ENCODE data around the gene AIFM2.
A peak's percentile ranks its signal among the peaks of the same experiment; 100 is the strongest.

AIFM2 gene

GRCh38 chr10:70158113-70158512, 25.5 kb upstream of the AIFM2 start:
- Histone ChIP-seq H3K4me3 (ENCODE audit: low read length) (no peak overlapping the region), H3K9me2 (replicated peaks; ENCODE audit: insufficient read depth, low read length) (no peaks in the 10 kb centered on the region), H3K36me3 (replicated peaks; ENCODE audit: insufficient read depth, low read length) (peaks cover 24% of the 10 kb centered on the region), H3K27me3 (replicated peaks; ENCODE audit: insufficient read depth, low read length) (no peaks in the 10 kb centered on the region), H3K9me3 (replicated peaks; ENCODE audit: insufficient read depth, low read length) (no peaks in the 10 kb centered on the region), H3K27ac (ENCODE audit: low read length) (no peak overlapping the region), H3K9ac (ENCODE audit: low read length) (no peak overlapping the region), H2AFZ (ENCODE audit: low read length) (no peak overlapping the region), H3F3A (ENCODE audit: insufficient read depth, low read length) (peaks cover 3% of the 10 kb centered on the region; the same call in 1 of the 2 replicates), H3K4me1 (ENCODE audit: low read length) (no peaks in the 10 kb centered on the region), H3K79me2 (ENCODE audit: low read length) (peaks cover 52% of the 10 kb centered on the region), H4K20me1 (ENCODE audit: insufficient read depth, low read length) (peaks cover 6% of the 10 kb centered on the region; the same call in 1 of the 2 replicates), H3K4me2 (ENCODE audit: low read depth, low read length) (no peak overlapping the region)
- no peak for TF ChIP-seq EZH2 (optimal IDR thresholded peaks at IDR 0.05; ENCODE audit: low read depth, low read length)
- TF ChIP-seq CTCF (IDR thresholded peaks at IDR 0.05; ENCODE audit: low read length), result no peak
- no peak for TF ChIP-seq EZH2phosphoT487 (IDR thresholded peaks at IDR 0.05; ENCODE audit: low read length)
- DNase-seq, result no peak

- Histone ChIP-seq H2AFZ (ENCODE audit: low read length) (no peak overlapping the region), H3K27ac (ENCODE audit: low read length) (no peak overlapping the region), H3F3A (ENCODE audit: insufficient read depth, low read length) (no peaks in the 10 kb centered on the region), H3K9me2 (replicated peaks; ENCODE audit: insufficient read depth, low read length) (no peaks in the 10 kb centered on the region), H3K27me3 (replicated peaks; ENCODE audit: insufficient read depth, low read length) (no peaks in the 10 kb centered on the region), H3K4me3 (ENCODE audit: low read length) (no peak overlapping the region), H3K4me1 (ENCODE audit: low read length) (no peaks in the 10 kb centered on the region), H3K36me3 (replicated peaks; ENCODE audit: insufficient read depth, low read length) (peaks cover 21% of the 10 kb centered on the region), H3K9me3 (replicated peaks; ENCODE audit: insufficient read depth, low read length) (no peaks in the 10 kb centered on the region), H3K9ac (ENCODE audit: low read length) (no peak overlapping the region), H3K79me2 (ENCODE audit: low read length) (peaks cover 25% of the 10 kb centered on the region), H3K4me2 (ENCODE audit: low read depth, low read length) (no peak overlapping the region), H4K20me1 (ENCODE audit: insufficient read depth, low read length) (no peaks in the 10 kb centered on the region)
- no peak for DNase-seq
- TF ChIP-seq EZH2phosphoT487 (IDR thresholded peaks at IDR 0.05; ENCODE audit: low read length) (no peak), EZH2 (optimal IDR thresholded peaks at IDR 0.05; ENCODE audit: low read depth, low read length) (no peak), CTCF (IDR thresholded peaks at IDR 0.05; ENCODE audit: low read length) (no peak)
Measured at GRCh38 chr10:70155255-70155838, 22.7 kb upstream of the AIFM2 start.

DNA sequence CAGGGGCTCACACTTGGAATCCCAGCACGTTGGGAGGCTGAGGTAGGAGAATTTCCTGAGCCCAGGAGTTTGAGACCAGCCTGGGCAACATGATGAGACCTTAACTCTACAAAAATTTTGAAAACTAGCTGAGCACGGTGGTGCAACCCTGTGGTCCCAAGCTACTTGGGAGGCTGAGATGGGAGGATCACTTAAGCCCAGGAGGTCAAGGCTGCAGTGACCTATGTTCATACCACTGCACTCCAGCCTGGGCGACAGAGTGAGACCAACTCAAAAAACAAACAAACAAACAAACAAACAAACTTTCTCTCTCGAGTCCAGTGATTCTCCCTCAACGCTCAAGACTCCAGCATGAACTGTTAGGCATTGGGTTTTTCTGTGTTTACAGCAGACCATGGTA, 15.9 kb upstream of the AIFM2 start:
- Histone ChIP-seq H3K36me3 (replicated peaks; ENCODE audit: insufficient read depth, low read length) (peaks cover 8% of the 10 kb centered on the region; the same call in 1 of the 2 replicates), H3K9ac (ENCODE audit: low read length) (no peak overlapping the region), H3F3A (ENCODE audit: insufficient read depth, low read length) (peaks cover 17% of the 10 kb centered on the region), H3K4me3 (ENCODE audit: low read length) (no peak overlapping the region), H4K20me1 (ENCODE audit: insufficient read depth, low read length) (no peaks in the 10 kb centered on the region), H3K9me2 (replicated peaks; ENCODE audit: insufficient read depth, low read length) (no peaks in the 10 kb centered on the region), H3K27me3 (replicated peaks; ENCODE audit: insufficient read depth, low read length) (no peaks in the 10 kb centered on the region), H3K27ac (ENCODE audit: low read length) (no peak overlapping the region), H3K4me1 (ENCODE audit: low read length) (peaks cover 6% of the 10 kb centered on the region; the same call in 1 of the 2 replicates), H2AFZ (ENCODE audit: low read length) (no peak overlapping the region), H3K4me2 (ENCODE audit: low read depth, low read length) (no peak overlapping the region), H3K79me2 (ENCODE audit: low read length) (peaks cover 14% of the 10 kb centered on the region), H3K9me3 (replicated peaks; ENCODE audit: insufficient read depth, low read length) (no peaks in the 10 kb centered on the region)
- no peak for DNase-seq
- no peak for TF ChIP-seq EZH2phosphoT487 (IDR thresholded peaks at IDR 0.05; ENCODE audit: low read length)
- no peak for TF ChIP-seq EZH2 (optimal IDR thresholded peaks at IDR 0.05; ENCODE audit: low read depth, low read length)

GRCh38 chr10:70147259-70147625, 14.6 kb upstream of the AIFM2 start:
- Histone ChIP-seq H3K4me3 (ENCODE audit: low read length) (peak overlapping the region; percentile 97), H3K9me2 (replicated peaks; ENCODE audit: insufficient read depth, low read length) (no peaks in the 10 kb centered on the region), H3K4me2 (ENCODE audit: low read depth, low read length) (peak overlapping the region; percentile 90), H3K27ac (ENCODE audit: low read length) (peak overlapping the region; percentile 81; the same call in 1 of the 2 replicates), H3K36me3 (replicated peaks; ENCODE audit: insufficient read depth, low read length) (no peaks in the 10 kb centered on the region; the same call in 1 of the 2 replicates), H2AFZ (ENCODE audit: low read length) (peak overlapping the region; percentile 78; the same call in 1 of the 2 replicates), H3K4me1 (ENCODE audit: low read length) (peaks cover 6% of the 10 kb centered on the region; the same call in 1 of the 2 replicates), H3K9ac (ENCODE audit: low read length) (peak overlapping the region; percentile 94; the same call in 1 of the 2 replicates), H3K79me2 (ENCODE audit: low read length) (peaks cover 14% of the 10 kb centered on the region), H3K9me3 (replicated peaks; ENCODE audit: insufficient read depth, low read length) (no peaks in the 10 kb centered on the region), H3K27me3 (replicated peaks; ENCODE audit: insufficient read depth, low read length) (no peaks in the 10 kb centered on the region), H3F3A (ENCODE audit: insufficient read depth, low read length) (peaks cover 17% of the 10 kb centered on the region), H4K20me1 (ENCODE audit: insufficient read depth, low read length) (no peaks in the 10 kb centered on the region)
- DNase-seq, result no peak
- TF ChIP-seq EZH2 (optimal IDR thresholded peaks at IDR 0.05; ENCODE audit: low read depth, low read length) (no peak), EZH2phosphoT487 (IDR thresholded peaks at IDR 0.05; ENCODE audit: low read length) (no peak), CTCF (IDR thresholded peaks at IDR 0.05; ENCODE audit: low read length) (no peak)
